NT2/D1 (cell line): ENCODE measurements around the gene TRIL.

Source experiments
- SUZ12 ChIP-seq: IDR thresholded peaks from 2 replicates; pipeline ENCODE4 v1.6.1; 2011; ENCODE audit not compliant: insufficient read length, insufficient read depth; ENCODE audit errors: extremely low read depth
- YY1 ChIP-seq: IDR thresholded peaks from 2 replicates; pipeline ENCODE4 v1.6.1; 2011; ENCODE audit not compliant: insufficient read length, insufficient read depth
- ZNF274 ChIP-seq: IDR thresholded peaks from 2 replicates; pipeline ENCODE4 v1.6.1; 2011; ENCODE audit warnings: mild to moderate bottlenecking, low read depth, low read length

DNA sequence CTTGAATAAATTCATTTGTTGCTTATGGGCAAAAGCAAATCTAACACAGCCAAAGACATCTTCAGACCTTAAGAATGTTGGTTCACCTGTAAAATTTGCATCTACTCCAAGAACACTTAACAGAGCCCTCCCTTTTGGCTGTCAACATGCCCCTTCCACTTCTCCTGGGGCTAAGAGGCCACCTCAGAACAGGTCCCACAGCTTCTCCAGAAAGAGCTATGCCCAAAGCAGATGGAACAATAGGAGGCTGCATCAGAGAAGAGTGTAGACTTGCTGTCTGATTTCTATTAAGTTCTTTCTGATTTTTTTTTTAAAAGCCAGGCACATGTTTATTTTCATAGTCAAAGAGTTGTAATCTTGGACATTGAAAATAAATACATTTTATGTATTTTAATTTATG is 26.1 kb upstream of the TRIL start:
- no peak for TF ChIP-seq ZNF274
- TF ChIP-seq SUZ12, result no peak
- TF ChIP-seq YY1, result no peak
